ENCODE data around the gene PTCRA. TPM values are rescaled to one million over a fixed set of nuclear protein-coding genes. Genes with fewer than 3 reads are reported as not detected.
A peak's percentile ranks its signal among the peaks of the same experiment; 100 is the strongest.
"Not testable (repeated sequence)": the region's sequence is repeated elsewhere in the genome, so short reads cannot be mapped to it uniquely, and the experiment has no call there.

The PTCRA gene
- total and polyA plus RNA-seq, 8 donors, result 0.38 to 2.1 (median 0.67) TPM; not detected in 1

DNA sequence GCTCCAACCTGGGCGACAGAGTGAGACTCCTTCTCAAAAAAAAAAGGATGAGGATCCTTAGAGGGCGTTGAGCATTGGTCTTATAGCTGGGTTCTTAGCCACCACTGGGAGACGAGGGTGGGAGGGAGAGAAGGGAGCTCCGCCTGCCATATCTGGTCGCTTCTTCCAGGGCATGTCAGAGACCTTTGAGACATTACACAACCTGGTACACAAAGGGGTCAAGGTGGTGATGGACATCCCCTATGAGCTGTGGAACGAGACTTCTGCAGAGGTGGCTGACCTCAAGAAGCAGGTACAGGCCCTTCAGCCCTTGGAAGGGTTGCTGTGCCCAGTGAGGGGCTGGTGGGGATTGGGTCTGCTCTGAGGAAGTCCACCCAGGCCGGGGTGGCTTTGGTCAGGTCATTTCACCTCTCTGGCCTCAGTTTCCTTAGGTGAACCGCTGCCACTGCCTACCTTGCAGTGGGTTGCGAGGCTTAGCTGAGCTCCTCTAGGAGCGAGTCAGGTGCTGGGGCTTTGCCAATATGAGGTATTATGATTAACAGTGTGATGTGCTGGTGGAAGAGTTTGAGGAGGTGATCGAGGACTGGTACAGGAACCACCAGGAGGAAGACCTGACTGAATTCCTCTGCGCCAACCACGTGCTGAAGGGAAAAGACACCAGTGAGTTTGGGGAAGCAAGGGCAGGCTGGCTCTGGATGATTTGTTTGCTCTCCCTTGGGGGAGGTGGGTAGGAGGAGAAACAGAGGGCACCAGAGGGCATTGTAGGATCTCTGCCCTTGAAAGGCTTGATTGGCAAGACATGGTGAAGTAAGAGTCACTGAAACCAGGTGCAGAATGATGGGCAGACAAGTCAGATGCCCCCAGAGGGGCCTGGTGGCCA lies 21.9 kb downstream of the PTCRA start:
- intact Hi-C loops (cut with DNase I), result no loop called here
- peaks cover 0 to 31% of the 10 kb centered on the region in 2 donors for H3K4me1 ChIP-seq
- H3K9me3 ChIP-seq, result no peaks in the 10 kb centered on the region
- TF ChIP-seq, protein P1, sequence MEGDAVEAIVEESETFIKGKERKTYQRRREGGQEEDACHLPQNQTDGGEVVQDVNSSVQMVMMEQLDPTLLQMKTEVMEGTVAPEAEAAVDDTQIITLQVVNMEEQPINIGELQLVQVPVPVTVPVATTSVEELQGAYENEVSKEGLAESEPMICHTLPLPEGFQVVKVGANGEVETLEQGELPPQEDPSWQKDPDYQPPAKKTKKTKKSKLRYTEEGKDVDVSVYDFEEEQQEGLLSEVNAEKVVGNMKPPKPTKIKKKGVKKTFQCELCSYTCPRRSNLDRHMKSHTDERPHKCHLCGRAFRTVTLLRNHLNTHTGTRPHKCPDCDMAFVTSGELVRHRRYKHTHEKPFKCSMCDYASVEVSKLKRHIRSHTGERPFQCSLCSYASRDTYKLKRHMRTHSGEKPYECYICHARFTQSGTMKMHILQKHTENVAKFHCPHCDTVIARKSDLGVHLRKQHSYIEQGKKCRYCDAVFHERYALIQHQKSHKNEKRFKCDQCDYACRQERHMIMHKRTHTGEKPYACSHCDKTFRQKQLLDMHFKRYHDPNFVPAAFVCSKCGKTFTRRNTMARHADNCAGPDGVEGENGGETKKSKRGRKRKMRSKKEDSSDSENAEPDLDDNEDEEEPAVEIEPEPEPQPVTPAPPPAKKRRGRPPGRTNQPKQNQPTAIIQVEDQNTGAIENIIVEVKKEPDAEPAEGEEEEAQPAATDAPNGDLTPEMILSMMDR (IDR thresholded peaks at IDR 0.05), result no peak
- DNase-seq, result peak in 1 of 4 donors; percentile 41
- H3K4me3 ChIP-seq, result no peak overlapping the region
- ATAC-seq, result no peak
- H3K27ac ChIP-seq, result no peak overlapping the region
- peaks cover 0 to 89% of the 10 kb centered on the region in 2 donors for H3K36me3 ChIP-seq
- H3K27me3 ChIP-seq, result no peaks in the 10 kb centered on the region

DNA sequence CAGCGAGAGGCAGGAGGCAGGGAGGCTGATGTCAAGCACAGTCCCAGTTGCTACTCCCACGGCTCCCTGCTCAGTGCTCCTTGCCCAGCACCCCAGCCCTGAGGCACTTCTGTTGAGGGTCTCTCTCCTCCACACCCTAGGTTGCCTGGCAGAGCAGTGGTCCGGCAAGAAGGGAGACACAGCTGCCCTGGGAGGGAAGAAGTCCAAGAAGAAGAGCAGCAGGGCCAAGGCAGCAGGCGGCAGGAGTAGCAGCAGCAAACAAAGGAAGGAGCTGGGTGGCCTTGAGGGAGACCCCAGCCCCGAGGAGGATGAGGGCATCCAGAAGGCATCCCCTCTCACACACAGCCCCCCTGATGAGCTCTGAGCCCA lies 22.6 kb downstream of the PTCRA start:
- no peaks in the 10 kb centered on the region for H3K27me3 ChIP-seq
- no peak overlapping the region for H3K27ac ChIP-seq
- peaks cover 0 to 96% of the 10 kb centered on the region in 2 donors for H3K36me3 ChIP-seq
- H3K4me3 ChIP-seq, result no peak overlapping the region
- TF ChIP-seq, protein P1 (IDR thresholded peaks at IDR 0.05), result no peak
- ATAC-seq (no peak), DNase-seq (no peak)
- H3K9me3 ChIP-seq, result no peaks in the 10 kb centered on the region
- peaks cover 0 to 25% of the 10 kb centered on the region in 2 donors for H3K4me1 ChIP-seq
- intact Hi-C loops (cut with DNase I), result no loop called here

DNA sequence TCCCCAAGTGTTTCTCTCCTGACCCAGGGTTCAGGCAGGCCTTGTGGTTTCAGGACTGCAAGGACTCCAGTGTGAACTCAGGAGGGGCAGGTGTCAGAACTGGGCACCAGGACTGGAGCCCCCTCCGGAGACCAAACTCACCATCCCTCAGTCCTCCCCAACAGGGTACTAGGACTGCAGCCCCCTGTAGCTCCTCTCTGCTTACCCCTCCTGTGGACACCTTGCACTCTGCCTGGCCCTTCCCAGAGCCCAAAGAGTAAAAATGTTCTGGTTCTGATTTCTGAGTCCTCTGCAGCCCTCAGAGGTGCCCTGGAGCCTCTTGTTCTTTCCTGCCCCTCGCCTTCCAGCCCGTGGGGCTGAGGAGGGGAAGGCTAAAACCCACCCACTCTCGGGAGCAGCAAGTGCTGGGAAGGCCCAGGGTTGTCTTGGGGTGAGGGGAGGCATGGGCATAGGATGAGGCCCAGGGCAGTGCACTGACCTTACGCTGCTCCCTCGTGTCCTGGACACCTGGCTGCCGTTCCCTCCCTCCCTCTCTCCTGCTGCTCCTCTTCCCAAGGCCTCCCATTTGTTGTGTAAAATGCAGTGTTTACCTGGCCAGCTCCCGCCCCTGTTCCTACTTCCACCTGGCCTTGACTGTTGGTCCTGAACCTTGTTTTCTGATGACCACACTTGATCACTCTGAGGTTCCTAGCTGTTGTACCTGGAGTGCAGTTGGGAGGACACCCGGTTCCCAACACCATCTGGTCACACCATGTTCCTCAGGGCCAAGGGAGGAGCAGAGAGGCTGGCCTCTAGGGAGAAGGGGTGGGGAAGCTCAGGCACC lies 23.3 kb downstream of the PTCRA start:
- Histone ChIP-seq H3K4me1 (peaks cover 0 to 17% of the 10 kb centered on the region in 2 donors), H3K36me3 (peaks cover 0 to 100% of the 10 kb centered on the region in 2 donors), H3K4me3 (no peak overlapping the region), H3K27ac (no peak overlapping the region), H3K27me3 (no peaks in the 10 kb centered on the region), H3K9me3 (no peaks in the 10 kb centered on the region)
- DNase-seq (peak in 1 of 4 donors; percentile 39), ATAC-seq (no peak)
- TF ChIP-seq, protein P1 (IDR thresholded peaks at IDR 0.05), result no peak
- intact Hi-C loops (cut with DNase I), result no loop called here

DNA sequence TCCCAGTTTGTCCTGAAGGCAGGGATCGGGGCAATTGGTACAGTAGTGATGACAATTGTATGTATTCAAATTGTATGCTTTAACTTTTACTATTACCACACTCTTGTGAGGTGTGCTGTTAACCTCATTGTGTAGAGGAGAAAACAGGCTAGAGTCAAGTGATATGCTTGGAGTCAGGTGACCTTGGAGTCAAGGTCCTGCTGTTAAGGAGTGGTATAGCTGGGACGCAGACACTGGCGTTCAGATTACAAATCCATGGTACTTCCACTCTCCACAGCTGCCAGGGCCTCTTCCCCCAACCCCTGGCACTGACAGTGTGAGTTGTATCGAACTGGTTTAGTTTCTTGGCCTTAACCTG lies 23.9 kb downstream of the PTCRA start:
- H3K27ac ChIP-seq, result no peak overlapping the region
- TF ChIP-seq, protein P1 (IDR thresholded peaks at IDR 0.05), result no peak
- H3K27me3 ChIP-seq, result no peaks in the 10 kb centered on the region
- H3K36me3 ChIP-seq, result peaks cover 0 to 100% of the 10 kb centered on the region in 2 donors
- intact Hi-C loops (cut with DNase I), result no loop called here
- no peaks in the 10 kb centered on the region for H3K9me3 ChIP-seq
- peaks cover 0 to 11% of the 10 kb centered on the region in 2 donors for H3K4me1 ChIP-seq
- no peak for ATAC-seq
- no peak overlapping the region for H3K4me3 ChIP-seq
- DNase-seq, result no peak

DNA sequence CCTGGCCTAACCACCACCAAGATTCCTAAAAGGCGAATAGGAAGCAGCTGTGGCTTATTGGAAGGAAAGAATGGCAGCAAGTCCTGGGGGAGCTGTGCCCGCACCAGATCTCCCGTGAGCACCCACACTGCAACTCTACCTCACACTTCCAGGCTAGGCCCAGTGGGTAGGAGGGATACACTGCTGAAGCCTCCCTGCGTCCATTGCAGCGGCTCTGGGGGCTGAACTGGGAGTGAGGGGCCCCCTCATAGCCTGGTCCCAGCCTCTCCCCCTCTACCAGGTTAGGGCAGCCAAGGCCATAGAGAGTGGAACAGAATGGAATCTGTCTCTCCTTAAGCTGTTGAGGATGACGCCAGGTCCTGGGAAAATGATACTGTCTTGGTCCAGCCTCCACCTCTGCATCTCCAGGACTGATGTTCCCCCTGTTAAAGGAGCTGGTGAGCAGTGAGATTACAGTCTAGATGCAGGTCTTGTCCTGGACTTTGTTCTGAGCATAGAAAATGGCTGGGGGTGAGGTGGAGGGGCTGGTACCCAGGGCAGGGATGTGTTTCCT lies 24.7 kb downstream of the PTCRA start:
- peaks cover 0 to 100% of the 10 kb centered on the region in 2 donors for H3K36me3 ChIP-seq
- intact Hi-C loops (cut with DNase I), result no loop called here
- TF ChIP-seq, protein P1 (IDR thresholded peaks at IDR 0.05), result no peak
- H3K4me1 ChIP-seq, result peaks cover 0 to 3% of the 10 kb centered on the region in 2 donors
- no peak overlapping the region for H3K27ac ChIP-seq
- H3K9me3 ChIP-seq, result no peaks in the 10 kb centered on the region
- H3K27me3 ChIP-seq, result no peaks in the 10 kb centered on the region
- ATAC-seq (no peak), DNase-seq (peak in 1 of 4 donors; percentile 37)
- no peak overlapping the region for H3K4me3 ChIP-seq

DNA sequence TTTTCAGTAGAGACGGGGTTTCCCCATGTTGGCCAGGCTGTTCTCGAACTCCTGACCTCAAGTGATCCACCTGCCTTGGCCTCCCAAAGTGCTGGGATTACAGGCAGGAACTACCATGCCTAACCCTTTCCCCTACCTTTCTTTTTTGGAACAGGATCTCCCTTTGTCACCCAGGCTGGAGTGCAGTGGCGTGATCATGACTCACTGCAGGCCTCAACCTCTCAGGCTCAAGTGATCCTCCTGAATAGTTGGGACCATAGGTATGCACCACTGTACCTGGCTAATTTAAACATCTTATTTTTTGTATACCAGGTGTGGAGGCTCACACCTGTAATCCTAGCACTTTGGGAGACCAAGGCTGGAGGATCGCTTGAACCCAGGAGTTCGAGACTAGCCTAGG lies 25.5 kb downstream of the PTCRA start:
- H3K9me3 ChIP-seq; H3K27ac ChIP-seq; H3K27me3 ChIP-seq; H3K4me1 ChIP-seq; intact Hi-C loops (cut with DNase I); H3K4me3 ChIP-seq: not testable (repeated sequence)
- DNase-seq (peak in 1 of 4 donors; percentile 53), ATAC-seq (peak; percentile 81)
- peaks cover 0 to 100% of the 10 kb centered on the region in 2 donors for H3K36me3 ChIP-seq

All from left lung (tissue), 10 donors.